Measurements from ENCODE around the gene SNPH.

SNPH gene

GRCh38 chr20:1334761-1335160 lies 68.7 kb downstream of the SNPH start:
- peak; percentile 37 for DNase-seq (ENCODE audit: low read depth)
- no peak for TF ChIP-seq CTCF (IDR thresholded peaks at IDR 0.05; ENCODE audit: insufficient read depth, low read depth, low read length, missing control alignments)
- no peak overlapping the region for H3K4me3 ChIP-seq (ENCODE audit: low read depth, low read length)

- DNase-seq (ENCODE audit: low read depth), result no peak
Measured at GRCh38 chr20:1335961-1336698, 70.0 kb downstream of the SNPH start.

GRCh38 chr20:1336699-1337367 lies 70.7 kb downstream of the SNPH start:
- no peak for TF ChIP-seq CTCF (IDR thresholded peaks at IDR 0.05; ENCODE audit: insufficient read depth, low read depth, low read length, missing control alignments)
- no peak overlapping the region for H3K4me3 ChIP-seq (ENCODE audit: low read depth, low read length)
- no peak for DNase-seq (ENCODE audit: low read depth)

More at GRCh38 chr20:1335961-1336698, 70.0 kb downstream of the SNPH start:
- TF ChIP-seq CTCF (IDR thresholded peaks at IDR 0.05; ENCODE audit: insufficient read depth, low read depth, low read length, missing control alignments), result no peak
- H3K4me3 ChIP-seq (ENCODE audit: low read depth, low read length), result no peak overlapping the region

- no peak for DNase-seq (ENCODE audit: low read depth)
- TF ChIP-seq CTCF (IDR thresholded peaks at IDR 0.05; ENCODE audit: insufficient read depth, low read depth, low read length, missing control alignments), result no peak
- H3K4me3 ChIP-seq (ENCODE audit: low read depth, low read length), result no peak overlapping the region
Measured at GRCh38 chr20:1337441-1337840, 71.3 kb downstream of the SNPH start.

GRCh38 chr20:1338096-1338495 lies 72.0 kb downstream of the SNPH start:
- no peak for DNase-seq (ENCODE audit: low read depth)
- no peak for TF ChIP-seq CTCF (IDR thresholded peaks at IDR 0.05; ENCODE audit: insufficient read depth, low read depth, low read length, missing control alignments)
- H3K4me3 ChIP-seq (ENCODE audit: low read depth, low read length), result no peak overlapping the region

- no peak overlapping the region for H3K4me3 ChIP-seq (ENCODE audit: low read depth, low read length)
- DNase-seq (ENCODE audit: low read depth), result no peak
Measured at GRCh38 chr20:1338801-1339200, 72.7 kb downstream of the SNPH start.

More at GRCh38 chr20:1338801-1339200, 72.7 kb downstream of the SNPH start:
- TF ChIP-seq CTCF (IDR thresholded peaks at IDR 0.05; ENCODE audit: insufficient read depth, low read depth, low read length, missing control alignments), result no peak
